ENCODE results near the gene VSX2. TPM values are rescaled to one million over a fixed set of nuclear protein-coding genes. Genes with fewer than 3 reads are reported as not detected.

VSX2 gene
- total RNA-seq, 2 donors from 2014 or later, result not detected

Other genes starting within 250 kb of the VSX2 start
- gene ENTPD5, start 220.2 kb upstream of the VSX2 start, total RNA-seq, result 10 to 100 TPM; 10.6 to 12.2 TPM
- gene BBOF1, start 220.1 kb upstream of the VSX2 start, total RNA-seq, result 1 to 10 TPM; 6.8 to 7.2 TPM
- gene ALDH6A1, start 155.0 kb upstream of the VSX2 start, total RNA-seq, result 10 to 100 TPM; 11.9 to 23.2 TPM
- gene LIN52, start 154.5 kb upstream of the VSX2 start, total RNA-seq, result 1 to 10 TPM; 6.6 to 9.4 TPM
- gene ABCD4, start 63.5 kb downstream of the VSX2 start, total RNA-seq, result 10 to 100 TPM; 29.4 to 35.6 TPM
- not detected for gene VRTN, start 109.0 kb downstream of the VSX2 start, total RNA-seq
- under 1 TPM; 0.23 to 0.29 TPM for gene SYNDIG1L, start 186.8 kb downstream of the VSX2 start, total RNA-seq

Data from posterior vena cava (tissue), 2 donors.